ENCODE data around the gene MLIP.

Gene MLIP

GRCh38 chr6:54274383-54274782 lies 163.1 kb downstream of the MLIP start:
- DNase-seq (ENCODE audit: low read depth in 2 of 2) = no peak

- DNase-seq (ENCODE audit: low read depth in 2 of 2) = no peak
These were observed 170.9 kb downstream of the MLIP start for GRCh38 chr6:54282186-54282585.

- DNase-seq (ENCODE audit: low read depth in 2 of 2) = no peak
These were observed 173.1 kb downstream of the MLIP start for GRCh38 chr6:54284161-54284860.

GRCh38 chr6:54285595-54285994 lies 174.4 kb downstream of the MLIP start:
- DNase-seq (ENCODE audit: low read depth in 2 of 2) = no peak

- no peak for DNase-seq (ENCODE audit: low read depth in 2 of 2)
These were observed 174.9 kb downstream of the MLIP start for GRCh38 chr6:54286141-54286540.

GRCh38 chr6:54288474-54288873 lies 177.2 kb downstream of the MLIP start:
- DNase-seq (ENCODE audit: low read depth in 2 of 2) = no peak

GRCh38 chr6:54289426-54289825 lies 178.2 kb downstream of the MLIP start:
- no peak for DNase-seq (ENCODE audit: low read depth in 2 of 2)

GRCh38 chr6:54291146-54291545 lies 179.9 kb downstream of the MLIP start:
- no peak for DNase-seq (ENCODE audit: low read depth in 2 of 2)

GRCh38 chr6:54291738-54292137 lies 180.5 kb downstream of the MLIP start:
- no peak for DNase-seq (ENCODE audit: low read depth in 2 of 2)

GRCh38 chr6:54294965-54295532 lies 183.8 kb downstream of the MLIP start:
- DNase-seq (ENCODE audit: low read depth in 2 of 2) = no peak

- DNase-seq (ENCODE audit: low read depth in 2 of 2) = no peak
These were observed 188.5 kb downstream of the MLIP start for GRCh38 chr6:54299542-54300269.

GRCh38 chr6:54301770-54302169 lies 190.5 kb downstream of the MLIP start:
- no peak for DNase-seq (ENCODE audit: low read depth in 2 of 2)

GRCh38 chr6:54307439-54307910 lies 196.2 kb downstream of the MLIP start:
- no peak for DNase-seq (ENCODE audit: low read depth in 2 of 2)

- no peak for DNase-seq (ENCODE audit: low read depth in 2 of 2)
These were observed 197.2 kb downstream of the MLIP start, which contains the start of gene TINAG for GRCh38 chr6:54308289-54308985. Gene TINAG (plus strand): TSS chr6:54308441. CDS start chr6:54308551, 110 bp downstream.

GRCh38 chr6:54308986-54309315 lies 197.7 kb downstream of the MLIP start:
- DNase-seq (ENCODE audit: low read depth in 2 of 2) = no peak

- no peak for DNase-seq (ENCODE audit: low read depth in 2 of 2)
These were observed 199.3 kb downstream of the MLIP start for GRCh38 chr6:54310377-54311152.

- no peak for DNase-seq (ENCODE audit: low read depth in 2 of 2)
These were observed 204.4 kb downstream of the MLIP start for GRCh38 chr6:54315656-54316055.

Measured in stimulated activated CD8-positive, alpha-beta memory T cell treated with anti-CD3 and anti-CD28 coated beads, Interleukin-15, amount 100 ng/mL, for 48 hours (primary cell).